ENCODE results near the gene ELMOD3. TPM values are rescaled to one million over a fixed set of nuclear protein-coding genes. Genes with fewer than 3 reads are reported as not detected.
"Not testable (repeated sequence)": the region's sequence is repeated elsewhere in the genome, so short reads cannot be mapped to it uniquely, and the experiment has no call there.

Gene ELMOD3
- total RNA-seq, 2 experiments from 2014 or later: 19.2 to 19.4 TPM

DNA sequence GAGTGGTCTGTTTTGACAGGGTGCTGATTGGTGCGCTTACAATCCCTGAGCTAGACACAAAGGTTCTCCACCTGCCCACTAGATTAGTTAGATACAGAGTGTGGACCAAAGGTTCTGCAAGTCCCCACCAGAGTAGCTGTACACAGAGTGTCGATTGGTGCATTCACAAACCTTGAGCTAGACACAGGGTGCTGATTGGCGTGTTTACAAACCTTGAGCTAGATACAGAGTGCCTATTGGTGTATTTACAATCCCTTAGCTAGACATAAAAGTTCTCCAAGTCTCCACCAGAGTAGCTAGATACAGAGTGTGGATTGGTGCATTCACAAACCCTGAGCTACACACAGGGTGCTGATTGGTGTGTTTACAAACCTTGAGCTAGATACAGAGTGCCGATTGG is 20.7 kb upstream of the ELMOD3 start:
- Mint-ChIP-seq H3K27me3 (peaks cover 10% of the 10 kb centered on the region), H3K4me1 (peaks cover 22% of the 10 kb centered on the region)
- DNase-seq; H3K27ac Mint-ChIP-seq; H3K9me3 Mint-ChIP-seq; H3K36me3 Mint-ChIP-seq (ENCODE audit: low read depth); CTCF ChIA-PET; H3K4me3 Mint-ChIP-seq: not testable (repeated sequence)
- POLR2A ChIA-PET: interaction anchor here (2.7 kb wide), 1 partner anchor 20 kb away, joined by 12 read pairs; the partner anchor contains the start of genes ELMOD3 and RETSAT

DNA sequence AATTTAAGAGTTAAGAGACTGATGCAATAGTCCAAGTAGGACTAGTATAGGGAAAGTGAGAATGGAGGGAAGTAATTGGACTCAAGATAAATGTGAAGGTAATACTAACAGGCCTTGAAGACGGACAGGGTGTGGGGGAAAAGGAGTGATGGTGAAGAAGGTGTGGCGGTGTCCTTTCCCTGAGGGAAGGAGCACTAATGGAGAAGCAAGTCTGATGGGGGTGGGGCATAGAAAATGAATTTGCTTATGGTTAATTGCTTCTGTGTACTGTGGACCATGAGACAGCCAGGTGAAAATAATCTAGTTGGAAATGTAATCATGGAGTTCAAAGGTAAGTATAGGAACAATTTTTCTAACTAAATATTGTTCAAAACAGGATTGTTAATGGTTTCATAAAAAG is 19.6 kb upstream of the ELMOD3 start:
- Mint-ChIP-seq H3K27me3 (peaks cover 14% of the 10 kb centered on the region), H3K36me3 (ENCODE audit: low read depth) (no peaks in the 10 kb centered on the region), H3K27ac (no peak overlapping the region), H3K9me3 (no peaks in the 10 kb centered on the region), H3K4me1 (peaks cover 15% of the 10 kb centered on the region), H3K4me3 (no peak overlapping the region)
- no peak for DNase-seq
- ChIA-PET CTCF (no interaction called here), POLR2A (no interaction called here)

DNA sequence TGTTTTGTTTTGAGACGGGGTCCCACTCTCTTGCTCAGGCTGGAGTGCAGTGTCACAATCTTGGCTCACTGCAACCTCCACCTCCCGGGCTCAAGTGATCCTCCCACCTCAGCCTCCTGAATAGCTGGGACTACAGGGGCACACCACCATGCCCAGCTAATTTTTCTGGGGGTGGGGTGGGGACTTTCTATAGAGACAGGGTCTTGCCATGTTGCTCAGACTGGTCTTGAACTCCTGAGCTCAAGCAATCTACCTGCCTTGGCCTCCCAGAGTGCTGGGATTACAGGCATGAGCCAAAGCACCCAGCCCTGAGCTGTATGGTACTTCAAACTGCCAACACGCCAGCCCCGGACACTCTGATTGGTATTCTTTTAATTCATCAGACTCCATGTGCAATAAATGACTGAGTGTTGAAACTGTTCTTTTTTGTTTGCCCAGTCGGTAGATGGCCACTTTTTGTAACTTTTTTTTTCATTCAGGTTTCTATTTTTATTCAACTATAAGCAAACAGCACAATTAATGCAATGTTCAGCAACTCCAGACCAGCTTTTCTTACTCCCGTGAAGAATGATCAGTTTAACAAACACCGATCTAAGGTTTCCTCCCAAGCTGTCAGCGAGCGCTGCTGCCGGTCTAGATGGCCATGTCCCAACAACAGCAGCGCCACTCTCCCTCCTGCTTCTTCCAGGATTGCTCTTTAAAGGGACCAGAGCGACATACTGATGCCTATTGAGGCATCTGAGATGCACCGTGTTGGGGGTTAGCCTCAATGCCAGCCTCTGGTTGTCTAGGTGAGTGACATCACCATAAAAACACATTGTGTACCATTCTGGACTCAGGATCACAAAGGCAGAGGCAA is 14.3 kb upstream of the ELMOD3 start:
- ChIA-PET CTCF (no interaction called here), POLR2A (interaction anchor here (0.6 to 5.7 kb wide), 3 partner anchors 12 to 67 kb away, joined by 3 to 28 read pairs (median 3); partner anchors contain the start of genes ELMOD3, RETSAT and TGOLN2)
- DNase-seq: no peak
- Mint-ChIP-seq H3K4me3 (no peak overlapping the region), H3K27me3 (peaks cover 12% of the 10 kb centered on the region), H3K4me1 (no peaks in the 10 kb centered on the region), H3K9me3 (no peaks in the 10 kb centered on the region), H3K36me3 (ENCODE audit: low read depth) (peaks cover 21% of the 10 kb centered on the region), H3K27ac (no peak overlapping the region)

DNA sequence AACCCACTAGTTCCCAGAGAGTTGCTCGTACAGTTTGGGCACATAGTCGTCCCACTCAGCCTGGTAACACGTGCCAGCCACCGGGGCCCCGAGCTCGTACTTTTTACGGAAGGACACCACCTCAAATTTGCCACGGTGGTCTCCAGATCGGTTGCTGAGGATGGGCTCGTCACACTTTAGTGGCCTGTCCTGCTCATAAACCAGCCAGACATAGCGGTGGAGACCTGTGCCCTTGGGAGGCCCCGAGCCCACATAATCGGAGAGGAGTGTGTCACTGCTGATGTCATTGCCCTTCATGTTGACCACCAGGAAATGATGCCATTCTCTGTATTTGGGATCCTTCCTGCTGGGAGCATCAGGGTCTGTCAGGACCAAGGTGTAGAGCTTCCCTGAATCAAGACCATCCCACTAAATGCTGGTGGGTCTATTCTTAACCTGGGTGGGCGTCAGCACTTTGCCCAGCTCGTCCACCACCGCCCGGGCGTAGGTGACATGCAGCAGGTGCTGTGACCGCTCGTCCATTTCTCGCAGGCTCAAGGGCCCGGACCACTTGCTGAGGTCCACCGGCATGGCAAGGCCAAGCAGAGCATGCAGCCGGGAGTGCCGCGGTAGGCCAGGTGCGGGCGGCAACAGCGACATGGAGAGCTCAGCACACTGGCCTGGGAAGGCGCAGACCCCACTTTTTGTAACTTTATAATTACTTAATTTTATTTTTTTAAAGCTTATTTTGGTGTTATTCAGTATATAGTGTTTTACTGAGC is 13.1 kb upstream of the ELMOD3 start:
- POLR2A ChIA-PET: interaction anchor here (0.8 to 5.7 kb wide), 3 partner anchors 10 to 14 kb away, joined by 3 to 28 read pairs (median 5); partner anchors contain the start of genes ELMOD3, RETSAT and TGOLN2
- no peaks in the 10 kb centered on the region for H3K4me1 Mint-ChIP-seq

DNA sequence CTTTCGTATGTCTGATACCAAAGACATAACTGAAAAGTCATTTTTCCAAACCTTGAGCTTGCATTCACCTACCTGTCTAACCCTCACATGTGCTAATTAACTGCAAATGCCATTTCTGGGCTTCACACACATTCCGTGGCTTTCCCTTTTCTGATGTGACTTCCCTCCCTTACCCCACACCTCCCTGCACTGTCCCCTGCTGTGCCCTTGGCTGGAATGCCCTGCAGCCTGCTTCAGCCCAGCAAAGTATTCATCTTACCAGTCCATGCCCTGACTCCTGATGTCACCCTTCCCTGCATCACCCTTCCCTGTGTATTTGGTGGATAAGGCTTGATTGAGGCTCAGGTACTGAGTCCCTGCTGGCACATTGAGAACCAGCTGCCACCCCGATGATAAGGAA is 12.4 kb upstream of the ELMOD3 start:
- Mint-ChIP-seq H3K9me3 (no peaks in the 10 kb centered on the region), H3K36me3 (ENCODE audit: low read depth) (peaks cover 25% of the 10 kb centered on the region), H3K27ac (no peak overlapping the region), H3K4me3 (no peak overlapping the region), H3K27me3 (peaks cover 12% of the 10 kb centered on the region), H3K4me1 (no peaks in the 10 kb centered on the region)
- DNase-seq: no peak
- POLR2A ChIA-PET: interaction anchor here (0.8 to 5.7 kb wide), 3 partner anchors 9 to 15 kb away, joined by 3 to 28 read pairs (median 5); partner anchors contain the start of genes ELMOD3, RETSAT and TGOLN2
- CTCF ChIA-PET: interaction anchor here (1.1 to 1.2 kb wide), 2 partner anchors 13 to 42 kb away, joined by 3 read pairs; partner anchors contain the start of gene ELMOD3

More for the DNA sequence above, 13.1 kb upstream of the ELMOD3 start:
- CTCF ChIA-PET: interaction anchor here (1.1 kb wide), 1 partner anchor 13 kb away, joined by 3 read pairs; the partner anchor contains the start of gene ELMOD3
- no peaks in the 10 kb centered on the region for H3K9me3 Mint-ChIP-seq
- H3K4me3 Mint-ChIP-seq: no peak overlapping the region
- DNase-seq: no peak
- H3K27ac Mint-ChIP-seq: no peak overlapping the region
- peaks cover 21% of the 10 kb centered on the region for H3K36me3 Mint-ChIP-seq (ENCODE audit: low read depth)
- peaks cover 12% of the 10 kb centered on the region for H3K27me3 Mint-ChIP-seq

DNA sequence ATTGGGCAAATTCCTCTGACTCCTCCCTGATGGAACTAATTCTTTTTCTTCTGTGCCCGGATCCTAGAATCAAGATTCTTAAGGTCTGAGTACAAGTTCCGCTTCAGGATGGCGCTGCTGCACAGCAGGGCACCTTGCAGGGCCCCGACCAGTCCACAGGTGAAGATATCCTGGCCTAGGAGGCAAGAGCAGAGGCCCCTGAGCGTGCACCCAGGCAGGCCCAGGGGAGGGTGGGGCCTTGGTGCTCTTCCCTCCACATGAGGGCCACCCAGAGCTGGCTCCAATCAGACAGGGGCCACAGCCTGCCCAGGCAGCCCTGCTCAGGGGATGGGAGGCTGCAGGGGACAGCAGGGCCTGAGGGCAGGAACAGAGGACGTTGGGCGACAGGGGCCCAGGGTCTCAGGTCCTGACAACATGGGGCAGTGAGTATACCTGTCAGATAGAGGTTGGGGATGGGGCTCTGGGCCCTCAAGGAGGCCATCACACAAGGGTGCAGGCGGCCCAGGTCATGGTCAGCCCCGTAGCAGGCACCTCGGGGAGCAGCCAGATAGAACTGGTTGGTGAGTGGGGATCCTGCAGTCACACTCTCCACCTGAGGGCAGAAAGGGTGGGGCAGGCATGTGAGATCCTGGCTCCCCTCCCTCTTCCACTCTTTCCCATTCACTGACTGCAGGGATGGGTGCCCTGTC is 11.2 kb upstream of the ELMOD3 start:
- not testable (repeated sequence) for H3K4me1 Mint-ChIP-seq, H3K4me3 Mint-ChIP-seq, H3K27me3 Mint-ChIP-seq, H3K9me3 Mint-ChIP-seq, H3K27ac Mint-ChIP-seq, DNase-seq
- H3K36me3 Mint-ChIP-seq (ENCODE audit: low read depth): peaks cover 32% of the 10 kb centered on the region
- ChIA-PET CTCF (interaction anchor here (1.2 kb wide), 1 partner anchor 43 kb away, joined by 3 read pairs; no protein-coding TSS in a partner anchor), POLR2A (interaction anchor here (0.8 kb wide), 1 partner anchor 27 kb away, joined by 4 read pairs; no protein-coding TSS in a partner anchor)

DNA sequence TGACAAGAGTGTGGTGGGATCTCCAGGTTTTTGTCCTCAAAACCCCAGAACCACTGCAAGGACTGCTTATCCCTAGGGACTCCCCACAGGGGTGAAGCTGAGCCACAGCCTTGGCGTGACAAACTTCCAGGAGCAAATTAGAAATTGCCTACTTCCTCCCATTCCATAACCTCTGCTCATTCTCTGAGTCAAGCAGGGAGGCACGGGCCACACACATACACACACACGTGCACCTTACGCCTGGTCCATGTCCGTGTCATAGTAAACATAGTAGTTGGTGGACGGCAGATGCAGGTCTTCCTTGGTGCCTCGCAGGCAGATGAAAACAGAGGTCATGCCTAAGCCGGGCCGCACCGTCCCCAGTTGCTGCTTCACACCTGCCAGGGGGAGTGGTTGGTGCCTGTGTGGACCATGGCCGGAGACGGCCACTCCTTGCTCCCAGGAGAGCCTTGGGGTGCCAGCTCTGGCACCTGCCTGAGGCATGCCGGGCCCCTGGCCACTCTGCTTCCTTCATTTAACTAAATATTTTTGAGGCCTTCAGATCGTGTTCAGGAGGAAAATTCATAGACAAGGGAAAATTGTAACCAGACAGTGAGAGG is 10.1 kb upstream of the ELMOD3 start:
- H3K4me3 Mint-ChIP-seq: no peak overlapping the region
- DNase-seq: no peak
- H3K4me1 Mint-ChIP-seq: no peaks in the 10 kb centered on the region
- H3K36me3 Mint-ChIP-seq (ENCODE audit: low read depth): peaks cover 37% of the 10 kb centered on the region
- no peaks in the 10 kb centered on the region for H3K9me3 Mint-ChIP-seq
- no peaks in the 10 kb centered on the region for H3K27me3 Mint-ChIP-seq
- H3K27ac Mint-ChIP-seq: no peak overlapping the region
- CTCF ChIA-PET: no interaction called here
- POLR2A ChIA-PET: no interaction called here

DNA sequence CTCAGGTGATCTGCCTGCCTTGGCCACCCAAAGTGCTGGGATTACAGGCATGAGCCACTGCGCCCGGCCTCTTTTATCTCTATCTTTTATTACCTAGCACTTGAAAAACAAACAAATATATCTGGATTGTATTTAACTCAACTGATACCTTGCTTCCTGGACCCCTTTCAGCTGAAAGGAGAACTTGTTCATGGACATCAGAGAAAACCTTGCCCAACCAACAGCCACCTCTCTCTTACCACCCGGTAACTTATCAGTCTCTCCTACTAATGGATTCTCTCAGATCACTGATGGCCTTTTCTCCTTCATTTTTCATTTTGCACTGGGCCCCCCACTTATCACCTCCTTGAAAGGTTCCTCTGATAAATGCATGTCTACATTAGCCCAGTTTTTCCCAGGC is 7.0 kb upstream of the ELMOD3 start:
- DNase-seq: no peak
- Mint-ChIP-seq H3K4me3 (no peak overlapping the region), H3K36me3 (ENCODE audit: low read depth) (peaks cover 52% of the 10 kb centered on the region), H3K4me1 (peaks cover 8% of the 10 kb centered on the region), H3K27me3 (no peaks in the 10 kb centered on the region), H3K9me3 (no peaks in the 10 kb centered on the region), H3K27ac (peak overlapping the region; percentile 23)
- ChIA-PET CTCF (interaction anchor here (1.1 kb wide), 1 partner anchor 9 kb away, joined by 4 read pairs; no protein-coding TSS in a partner anchor), POLR2A (interaction anchor here (14.8 kb wide), 1 partner anchor 24 kb away, joined by 234 read pairs; the partner anchor contains the start of gene TGOLN2)

DNA sequence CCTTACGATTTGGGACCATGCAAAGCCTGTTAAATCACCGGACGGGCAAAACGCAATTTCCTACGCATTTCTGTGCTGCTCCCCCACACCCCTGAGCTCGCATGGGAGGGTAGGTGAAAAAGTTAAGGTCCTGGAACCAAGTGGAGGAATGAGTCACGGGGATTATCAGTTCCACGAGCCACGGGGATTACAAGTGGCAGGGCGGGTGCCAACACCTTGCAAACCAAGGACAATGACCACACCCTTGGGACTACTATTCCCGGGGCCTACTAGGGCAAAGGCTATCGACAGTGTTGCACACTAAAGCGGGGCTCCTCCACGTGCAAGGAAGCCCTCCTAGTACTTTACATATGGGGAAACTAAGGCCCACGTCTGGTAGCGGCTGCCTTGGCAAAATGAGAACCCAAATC is 688 bp upstream of the ELMOD3 start:
- ChIA-PET CTCF (interaction anchor here (1.1 to 2.1 kb wide), 7 partner anchors 17 to 283 kb away, joined by 3 to 10 read pairs (median 5); partner anchors contain the start of genes MAT2A and TGOLN2), POLR2A (interaction anchor here (0.6 to 14.8 kb wide), 27 partner anchors 12 to 384 kb away, joined by 3 to 234 read pairs (median 7); partner anchors contain the start of genes CAPG, GGCX, MAT2A and SH2D6)
- no peaks in the 10 kb centered on the region for H3K27me3 Mint-ChIP-seq
- H3K4me1 Mint-ChIP-seq: peaks cover 43% of the 10 kb centered on the region
- H3K9me3 Mint-ChIP-seq: no peaks in the 10 kb centered on the region
- H3K36me3 Mint-ChIP-seq (ENCODE audit: low read depth): peaks cover 52% of the 10 kb centered on the region
- peak overlapping the region; percentile 99 for H3K4me3 Mint-ChIP-seq
- peak overlapping the region; percentile 93 for H3K27ac Mint-ChIP-seq
- DNase-seq: no peak

DNA sequence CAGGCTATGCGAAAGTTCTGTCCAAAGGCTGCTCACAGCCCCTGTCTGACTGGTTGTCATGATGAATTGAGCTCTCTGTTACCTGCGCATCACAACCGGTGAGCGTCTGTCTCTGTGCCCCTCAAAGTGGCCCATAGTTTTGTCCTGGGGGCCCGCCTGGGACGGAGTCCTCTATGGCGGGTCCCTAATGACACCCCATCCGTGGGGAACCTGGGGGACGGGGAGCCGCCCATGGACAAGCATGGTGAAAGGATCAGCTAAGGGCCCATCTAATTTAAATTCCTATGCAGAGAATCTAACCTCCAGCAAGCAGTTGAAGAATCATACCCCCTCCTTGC is 473 bp downstream of the ELMOD3 start:
- Mint-ChIP-seq H3K36me3 (ENCODE audit: low read depth) (peaks cover 47% of the 10 kb centered on the region), H3K27ac (peak overlapping the region; percentile 93), H3K4me1 (peaks cover 45% of the 10 kb centered on the region), H3K9me3 (no peaks in the 10 kb centered on the region), H3K4me3 (peak overlapping the region; percentile 99), H3K27me3 (no peaks in the 10 kb centered on the region)
- ChIA-PET CTCF (interaction anchor here (0.9 to 2.1 kb wide), 6 partner anchors 14 to 282 kb away, joined by 3 to 10 read pairs (median 6); partner anchors contain the start of gene TGOLN2), POLR2A (interaction anchor here (0.6 to 14.8 kb wide), 24 partner anchors 9 to 1086 kb away, joined by 3 to 234 read pairs (median 8); partner anchors contain the start of genes CAPG, GGCX, KDM3A and MAT2A)
- DNase-seq: no peak

DNA sequence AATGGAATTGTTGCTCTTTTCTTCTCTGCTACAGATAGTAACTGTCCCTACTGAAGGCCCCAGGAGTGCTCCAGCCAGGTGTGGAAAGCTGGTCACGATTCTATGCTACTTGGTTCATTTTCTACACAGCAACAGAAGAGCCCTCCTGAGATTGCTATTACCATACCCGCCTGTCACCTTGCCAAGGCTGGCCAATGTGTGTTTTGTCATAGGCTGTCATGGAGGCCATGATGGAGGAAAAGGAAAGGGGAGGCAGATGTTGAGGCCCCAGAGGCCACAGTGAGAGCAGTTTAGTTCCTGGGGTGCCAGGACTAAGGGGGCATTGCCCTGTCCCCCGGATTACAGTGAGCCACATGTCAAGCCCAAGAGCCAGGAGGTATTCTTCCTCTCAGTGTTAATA is 952 bp downstream of the ELMOD3 start:
- Mint-ChIP-seq H3K4me1 (peaks cover 45% of the 10 kb centered on the region), H3K36me3 (ENCODE audit: low read depth) (peaks cover 42% of the 10 kb centered on the region), H3K4me3 (peak overlapping the region; percentile 99), H3K27me3 (no peaks in the 10 kb centered on the region), H3K27ac (peak overlapping the region; percentile 11), H3K9me3 (no peaks in the 10 kb centered on the region)
- CTCF ChIA-PET: interaction anchor here (0.9 to 1.6 kb wide), 3 partner anchors 14 to 64 kb away, joined by 3 to 8 read pairs (median 8); partner anchors contain the start of gene TGOLN2
- DNase-seq: no peak
- POLR2A ChIA-PET: interaction anchor here (0.6 to 14.8 kb wide), 16 partner anchors 9 to 1085 kb away, joined by 3 to 234 read pairs (median 10); partner anchors contain the start of genes CAPG, GGCX, KDM3A and MAT2A
